NCI-H82 treated with DMSO at 0.1 percent for 48 hours (cell line): ENCODE data around the gene HYAL1.
A peak's percentile ranks its signal among the peaks of the same experiment; 100 is the strongest.
"Not testable (repeated sequence)": the region's sequence is repeated elsewhere in the genome, so short reads cannot be mapped to it uniquely, and the experiment has no call there.

Experiments
- DNase-seq: peaks from one replicate; lab custom pipeline; 2025; ENCODE audit not compliant: unreplicated experiment; lab: John Stamatoyannopoulos, UW

HYAL1 gene

DNA sequence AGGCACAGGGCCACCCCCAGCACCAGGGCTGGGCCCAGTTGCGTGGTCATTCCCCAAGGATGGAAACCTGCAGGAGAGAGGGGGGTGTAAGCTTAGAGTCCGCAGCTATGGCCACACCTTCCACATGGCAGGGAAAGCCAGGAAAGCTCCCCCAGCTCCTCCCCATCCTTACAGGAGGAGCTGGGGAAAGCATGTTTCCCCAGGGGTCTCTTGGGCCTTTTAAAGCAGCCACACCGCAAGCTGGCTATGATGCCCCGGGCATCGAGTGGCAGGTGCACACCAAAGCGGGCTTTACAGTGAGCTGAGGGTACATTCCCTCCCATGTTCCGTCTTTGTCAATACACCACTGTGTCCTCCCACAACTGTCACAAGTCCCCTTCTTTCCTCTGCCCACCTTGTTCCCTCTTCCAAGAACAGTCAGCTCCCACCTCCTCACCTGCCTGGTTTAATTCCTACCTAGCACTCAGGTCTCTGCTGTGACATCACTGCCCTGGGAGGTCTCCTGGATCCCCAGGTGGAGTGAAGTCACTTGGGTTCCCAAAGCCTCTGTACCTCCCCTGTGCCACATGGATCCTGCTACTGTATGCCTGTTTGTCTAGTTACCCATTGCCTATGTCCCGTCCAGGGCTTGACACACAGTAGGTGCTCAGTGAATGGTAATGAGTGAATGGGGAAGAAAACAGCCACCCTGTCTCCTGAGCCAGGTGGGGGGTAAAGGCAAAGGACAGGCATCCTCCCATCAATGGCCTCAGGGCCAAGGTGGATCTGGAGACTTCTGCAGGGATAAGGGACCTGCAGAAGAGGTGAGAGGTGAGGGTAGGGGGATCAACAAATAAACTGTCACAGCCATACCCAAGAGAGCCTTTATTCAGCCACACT is 7.6 kb downstream of the HYAL1 start:
- DNase-seq = no peak

DNA sequence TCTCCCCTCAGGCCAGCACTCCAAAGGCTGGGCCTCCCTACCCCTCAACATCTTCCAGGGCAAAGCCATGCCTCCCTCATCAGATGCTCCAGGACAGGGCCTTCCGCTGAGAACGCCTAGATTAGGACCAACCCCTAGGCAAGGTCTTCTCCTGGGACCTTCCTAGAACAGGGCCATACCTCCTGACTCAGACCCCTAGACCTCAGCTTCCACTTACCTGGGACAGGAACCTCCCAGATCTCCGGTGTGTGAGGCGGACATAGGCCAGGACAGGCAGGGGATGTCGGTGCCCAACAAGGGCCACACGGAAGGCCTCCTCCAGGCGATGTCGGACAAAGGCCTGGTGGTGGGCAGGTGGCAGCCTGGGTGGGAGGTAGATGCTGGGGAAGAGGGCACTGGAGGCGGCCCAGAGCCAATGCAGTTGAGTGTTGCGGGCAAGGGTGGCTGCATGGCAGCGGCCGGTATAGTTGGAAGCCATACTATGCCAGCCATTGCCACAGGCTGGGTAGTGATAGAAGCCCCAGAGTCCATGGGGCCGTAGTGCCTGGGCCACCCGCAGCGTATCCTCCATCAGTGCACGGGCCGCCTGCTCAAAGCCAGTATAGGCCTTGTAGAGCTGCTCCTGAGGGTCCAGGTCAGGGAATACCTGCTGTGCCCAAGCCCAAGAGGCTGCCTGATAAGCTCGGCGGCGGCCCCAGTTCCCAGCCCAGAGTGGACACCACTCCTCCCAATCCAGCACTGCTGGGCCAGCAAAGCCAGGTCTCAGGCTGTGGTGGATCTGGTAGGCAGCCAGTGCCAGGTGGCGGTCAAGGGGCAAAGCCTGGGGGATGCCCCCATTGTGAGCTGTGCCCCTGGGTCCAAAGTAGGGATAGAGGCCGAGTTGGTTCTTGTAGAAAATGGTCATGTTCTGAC is 8.6 kb downstream of the HYAL1 start:
- DNase-seq = no peak

DNA sequence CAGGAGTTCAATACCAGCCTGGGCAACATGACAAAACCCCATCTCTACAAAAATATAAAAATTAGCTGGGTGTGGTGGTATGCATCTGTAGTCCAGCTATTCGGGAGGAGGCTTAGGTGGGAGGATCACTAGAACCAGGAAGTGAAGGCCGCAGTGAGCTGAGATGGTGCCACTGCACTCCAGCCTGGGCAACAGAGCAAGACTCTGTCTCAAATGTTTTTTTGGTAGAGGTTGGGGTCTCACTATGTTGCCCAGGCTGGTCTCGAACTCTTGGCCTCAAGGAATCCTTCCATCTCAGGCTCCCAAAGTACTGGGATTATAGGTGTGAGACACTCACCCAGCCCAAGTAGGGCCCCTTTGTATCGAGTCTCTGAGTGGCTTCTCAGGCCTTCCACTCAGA is 9.3 kb downstream of the HYAL1 start:
- no peak for DNase-seq

DNA sequence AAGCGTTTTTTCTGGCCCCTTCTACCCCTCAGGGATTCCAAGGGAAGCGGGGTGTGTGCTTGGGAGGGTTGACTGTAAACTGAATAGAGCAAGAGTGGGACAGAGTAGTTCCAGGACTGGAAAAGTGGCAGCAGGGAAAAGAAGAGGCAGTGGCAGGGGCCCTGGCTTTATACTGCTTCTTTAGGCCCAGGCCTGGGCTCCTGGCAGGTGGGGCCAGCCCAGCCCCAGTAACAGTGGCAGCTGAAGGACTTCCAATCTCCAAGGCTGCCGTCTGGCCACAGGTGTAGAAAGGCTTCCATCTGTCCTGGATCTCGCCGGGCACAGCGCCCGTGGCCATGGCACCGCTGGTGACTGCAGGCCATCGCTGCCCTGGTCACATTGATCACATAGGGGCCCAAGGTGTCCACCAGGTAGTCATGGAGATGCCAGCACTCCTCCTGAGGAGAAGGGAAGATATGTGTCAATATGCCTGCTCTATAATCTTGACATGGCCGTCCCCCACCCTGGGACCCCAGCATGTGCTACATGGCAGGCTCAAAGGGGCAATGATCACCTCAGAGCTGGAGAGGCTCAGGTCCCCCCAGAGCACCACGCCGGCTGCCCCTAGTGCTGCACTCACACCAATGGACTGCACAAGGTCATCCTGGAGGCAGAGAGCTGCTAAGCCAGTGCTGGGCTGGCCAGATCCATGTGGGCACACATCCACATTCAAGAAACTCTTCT is 10.1 kb downstream of the HYAL1 start:
- DNase-seq = no peak

DNA sequence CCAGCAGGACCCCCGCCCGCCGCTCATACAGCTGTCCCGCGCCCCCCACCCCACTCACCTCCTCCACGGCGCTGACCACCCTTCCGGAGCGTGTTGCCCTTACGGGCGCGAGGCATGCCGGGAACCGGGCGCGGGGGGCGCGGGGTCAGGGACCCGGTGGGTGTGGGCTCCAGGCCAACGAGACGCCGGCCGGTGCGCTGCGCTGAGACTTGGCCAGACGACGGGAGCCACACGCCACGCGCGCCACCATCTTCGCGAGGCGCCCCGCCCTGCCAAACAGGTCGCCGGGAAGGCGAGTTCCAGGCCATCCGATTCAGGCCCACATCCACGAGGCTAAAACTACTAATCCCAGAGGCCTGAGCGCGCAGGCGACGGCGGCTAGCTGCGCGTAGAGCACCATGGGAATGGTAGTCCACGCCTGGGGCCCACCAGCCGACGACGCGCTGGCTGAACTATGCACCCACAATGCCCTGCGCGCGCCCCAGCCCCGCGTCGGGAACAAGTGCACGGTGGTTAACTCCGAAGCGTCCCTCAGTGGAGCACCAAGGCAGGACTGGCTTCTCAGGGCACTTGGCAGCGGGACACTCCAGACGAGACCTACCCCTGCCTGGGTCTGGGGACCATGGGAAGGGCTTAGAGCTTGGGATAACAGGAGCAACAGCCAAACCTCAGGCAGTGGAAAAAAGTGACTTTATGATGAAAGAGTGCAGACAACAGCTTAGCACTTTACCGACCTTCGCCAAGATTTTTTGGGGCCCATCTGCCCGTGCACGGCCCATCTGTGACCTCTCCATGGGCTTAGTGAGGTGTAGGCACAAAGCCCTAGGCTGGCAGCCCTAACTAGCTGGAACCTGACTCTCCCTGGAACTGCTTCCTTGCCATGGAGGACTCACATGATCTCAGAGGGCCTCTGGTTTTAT is 11.0 kb downstream of the HYAL1 start, which contains the start of gene IFRD2:
Gene IFRD2 (minus strand): TSS at position 271 of the 920 bp plus-strand sequence. CDS start 155 bp downstream, at position 116.
- DNase-seq = peak; percentile 90

DNA sequence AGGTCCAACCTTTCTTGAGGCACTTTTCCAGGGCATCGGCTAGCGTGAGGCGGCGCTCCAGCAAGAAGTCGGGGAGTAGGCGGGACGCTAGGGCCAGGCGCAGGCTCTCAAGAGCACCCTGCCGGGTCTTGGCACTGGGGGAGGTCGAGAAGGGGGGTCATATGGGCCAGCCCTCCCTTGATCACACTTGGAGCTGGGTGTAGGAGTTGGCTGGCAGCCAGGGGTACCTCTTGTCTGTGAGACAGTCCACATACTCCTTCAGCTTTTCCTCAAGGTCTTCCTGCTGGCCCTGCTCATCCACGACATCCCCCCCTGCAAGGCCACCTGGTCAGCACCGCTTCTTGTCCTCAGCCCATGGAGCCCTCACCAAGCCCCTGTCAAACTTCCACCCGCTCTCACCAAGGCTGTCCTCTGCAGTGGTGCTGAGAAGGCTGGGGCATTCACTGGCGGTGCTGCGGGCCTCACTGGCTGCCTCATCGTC is 13.2 kb downstream of the HYAL1 start:
- DNase-seq = no peak

DNA sequence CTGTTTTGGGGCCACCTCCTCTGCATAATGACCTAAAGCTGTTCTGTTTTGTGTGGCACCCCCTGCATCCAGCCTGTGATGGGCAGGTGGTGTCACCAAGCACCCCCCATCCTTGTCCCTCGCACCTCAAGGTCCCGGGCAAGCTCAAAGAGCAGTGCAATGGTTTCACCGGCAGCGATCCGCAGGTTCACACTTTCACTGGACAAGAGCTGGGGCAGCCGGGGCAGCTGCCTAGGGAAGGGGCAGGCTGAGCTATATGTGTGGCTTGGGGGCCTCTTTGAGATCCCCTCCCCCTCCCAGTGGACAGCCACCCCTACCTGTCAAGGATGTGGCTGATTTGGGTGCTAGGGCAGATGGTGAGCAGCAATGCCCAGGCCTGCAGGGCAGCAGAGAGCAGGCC is 14.2 kb downstream of the HYAL1 start:
- no peak for DNase-seq

DNA sequence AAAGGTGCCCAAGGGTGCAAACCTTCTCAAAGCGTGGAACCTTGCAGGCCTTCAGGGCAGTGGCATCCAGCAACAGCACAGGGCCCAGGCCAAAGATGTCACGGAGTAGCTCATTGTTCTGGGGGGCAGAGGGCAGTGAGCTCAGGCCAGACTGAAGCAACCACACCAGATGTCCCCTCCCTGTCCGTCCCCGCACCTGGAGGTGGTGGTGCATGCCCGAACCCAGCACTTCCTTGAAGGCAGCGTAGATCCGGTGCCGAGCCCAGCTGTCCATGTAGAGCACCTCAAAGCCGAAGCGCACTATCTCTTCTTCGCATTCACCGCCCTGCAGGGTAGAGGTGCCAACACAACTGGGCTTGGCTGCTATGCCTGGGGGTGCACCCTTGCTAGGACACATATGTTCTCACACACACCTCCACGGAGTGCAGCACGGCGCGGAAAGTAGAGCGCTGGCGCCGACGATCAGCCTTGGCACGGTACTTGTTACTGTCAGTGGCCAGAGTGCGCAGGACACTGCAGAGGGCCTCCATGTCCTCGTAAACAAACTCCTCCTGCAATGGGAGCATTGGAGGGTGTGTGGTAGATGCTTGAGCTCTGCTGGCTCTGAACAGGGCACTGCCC is 14.9 kb downstream of the HYAL1 start:
- no peak for DNase-seq

DNA sequence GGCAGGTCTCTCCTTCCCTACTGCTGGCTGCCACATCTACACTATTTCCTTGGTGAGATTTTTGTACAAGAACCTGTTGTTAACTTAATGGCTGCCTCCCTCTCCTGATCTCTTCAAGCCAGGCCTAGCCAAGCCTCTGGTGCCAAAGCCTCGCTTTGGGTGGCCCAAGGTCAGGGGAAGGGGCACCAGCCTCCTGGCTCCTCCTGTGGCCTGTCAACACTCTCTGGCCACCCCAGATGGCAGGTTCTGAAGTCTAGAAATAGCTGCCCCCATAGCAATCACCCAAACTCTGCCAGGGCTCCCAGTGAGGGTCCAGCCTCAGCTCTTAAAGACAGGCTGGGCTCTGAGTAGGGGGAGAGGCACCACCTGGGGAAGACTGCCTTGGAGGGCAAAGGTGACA is 16.1 kb downstream of the HYAL1 start:
- no peak for DNase-seq

DNA sequence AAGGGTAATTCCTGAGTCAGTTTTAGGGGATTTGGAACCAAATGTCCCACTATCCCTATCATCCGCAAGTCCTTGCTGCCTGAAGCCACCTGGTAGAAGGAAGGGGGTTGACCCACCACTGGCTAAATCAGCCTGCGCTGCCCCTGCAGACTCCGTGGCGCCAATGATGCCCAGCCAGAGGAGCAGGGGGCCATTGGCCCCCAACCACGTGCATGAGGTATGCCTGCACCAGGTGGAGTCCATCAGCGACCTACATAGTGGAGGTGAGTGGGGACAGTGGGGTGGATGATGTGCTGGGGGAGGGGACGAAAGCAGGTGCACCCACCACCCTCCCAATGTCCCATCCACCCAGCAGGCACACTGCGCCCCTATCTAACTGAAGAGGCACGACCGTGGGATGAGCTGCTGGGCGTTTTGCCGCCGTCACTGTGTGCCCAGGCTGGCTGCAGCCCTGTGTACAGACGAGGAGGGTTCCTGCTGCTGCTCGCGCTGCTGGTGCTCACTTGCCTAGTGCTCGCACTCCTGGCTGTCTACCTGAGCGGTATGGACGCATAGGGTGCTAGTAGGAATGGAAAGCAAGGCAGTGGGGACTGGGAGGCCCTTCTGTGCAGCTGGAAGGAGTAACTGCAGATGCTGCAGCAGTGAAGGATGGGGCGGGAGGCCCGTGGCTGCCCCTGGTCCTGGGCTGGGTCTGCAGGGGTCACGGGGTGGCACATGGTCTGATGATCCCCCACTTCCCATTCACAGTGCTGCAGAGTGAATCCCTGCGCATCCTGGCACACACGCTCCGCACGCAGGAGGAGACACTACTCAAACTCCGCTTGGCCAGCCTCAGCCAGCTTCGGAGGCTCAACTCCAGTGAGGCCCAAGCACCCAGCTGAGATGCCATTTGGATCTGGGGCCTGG is 16.8 kb downstream of the HYAL1 start:
- DNase-seq = no peak

DNA sequence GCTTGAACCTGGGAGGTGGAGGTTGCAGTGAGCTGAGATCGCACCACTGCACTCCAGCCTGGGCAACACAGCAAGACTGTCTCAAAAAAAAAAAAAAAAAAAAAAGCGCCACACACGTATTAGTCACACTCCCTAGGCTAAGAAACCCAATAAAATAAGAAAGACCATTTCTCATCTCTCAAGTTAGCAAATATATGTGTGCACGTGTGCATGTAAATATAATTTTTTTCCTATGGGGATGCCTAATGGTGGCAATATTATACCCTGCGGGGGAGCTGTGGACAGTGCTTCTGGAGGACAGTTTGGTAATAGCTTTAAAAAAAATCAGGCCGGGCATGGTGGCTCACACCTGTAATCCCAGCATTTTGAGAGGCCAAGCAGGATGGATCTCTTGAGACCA is 19.3 kb downstream of the HYAL1 start:
- DNase-seq = not testable (repeated sequence)

DNA sequence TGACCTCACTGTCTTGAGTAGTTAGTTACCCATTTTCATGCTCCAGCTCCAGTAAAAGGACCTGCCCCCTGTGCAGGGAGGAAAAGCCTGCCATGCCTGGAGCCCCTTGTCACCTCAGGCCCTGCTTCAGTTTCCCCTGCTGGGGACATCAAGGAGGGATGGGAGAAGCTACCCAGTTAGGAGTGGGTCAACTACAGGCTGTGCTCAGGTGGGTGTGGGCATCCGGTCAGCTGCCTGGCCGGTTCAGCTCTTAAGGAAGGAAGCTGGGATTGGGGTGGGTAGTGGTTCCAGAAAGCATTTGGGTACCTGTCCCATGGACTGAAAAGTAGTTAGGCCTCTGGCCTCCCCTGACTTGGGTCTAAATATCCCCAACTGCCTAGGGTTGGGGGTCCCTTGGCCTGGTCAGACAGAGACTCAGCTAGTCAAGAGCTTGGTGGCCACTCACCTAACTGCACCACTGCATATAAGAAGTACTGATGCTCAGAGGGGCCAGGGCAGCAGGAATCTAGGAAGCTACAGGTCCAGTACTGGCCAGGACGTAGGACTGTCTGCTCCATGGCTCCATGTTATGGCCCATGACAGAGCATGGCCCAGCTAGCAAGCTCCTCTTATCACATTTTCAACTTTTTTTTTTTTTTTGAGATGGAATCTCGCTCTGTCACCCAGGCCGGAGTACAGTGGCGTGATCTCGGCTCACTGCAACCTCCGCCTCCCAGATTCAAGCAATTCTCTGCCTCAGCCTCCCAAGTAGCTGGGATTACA is 23.9 kb downstream of the HYAL1 start:
- no peak for DNase-seq

DNA sequence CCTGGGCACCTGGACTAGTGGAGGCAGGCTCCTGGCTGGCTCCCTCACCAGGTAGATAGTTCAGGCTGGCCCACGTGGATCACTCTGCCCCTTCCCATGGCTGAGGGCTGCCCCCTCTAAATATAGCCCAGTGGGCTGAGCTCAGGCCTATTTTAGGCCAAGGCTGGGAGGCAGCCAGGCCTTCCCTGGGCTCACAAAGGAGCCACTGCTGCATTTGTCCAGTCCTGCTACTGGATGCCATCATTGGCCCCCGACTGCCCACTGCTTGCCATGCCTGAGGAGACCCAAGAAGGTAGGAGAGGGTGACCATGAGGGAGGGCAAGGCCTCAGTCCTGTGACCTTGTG is 24.5 kb downstream of the HYAL1 start, which contains the start of gene LSMEM2:
Gene LSMEM2 (plus strand): TSS at position 208 of the 345 bp plus-strand sequence. CDS start 27 bp downstream, at position 235.
- DNase-seq = no peak

DNA sequence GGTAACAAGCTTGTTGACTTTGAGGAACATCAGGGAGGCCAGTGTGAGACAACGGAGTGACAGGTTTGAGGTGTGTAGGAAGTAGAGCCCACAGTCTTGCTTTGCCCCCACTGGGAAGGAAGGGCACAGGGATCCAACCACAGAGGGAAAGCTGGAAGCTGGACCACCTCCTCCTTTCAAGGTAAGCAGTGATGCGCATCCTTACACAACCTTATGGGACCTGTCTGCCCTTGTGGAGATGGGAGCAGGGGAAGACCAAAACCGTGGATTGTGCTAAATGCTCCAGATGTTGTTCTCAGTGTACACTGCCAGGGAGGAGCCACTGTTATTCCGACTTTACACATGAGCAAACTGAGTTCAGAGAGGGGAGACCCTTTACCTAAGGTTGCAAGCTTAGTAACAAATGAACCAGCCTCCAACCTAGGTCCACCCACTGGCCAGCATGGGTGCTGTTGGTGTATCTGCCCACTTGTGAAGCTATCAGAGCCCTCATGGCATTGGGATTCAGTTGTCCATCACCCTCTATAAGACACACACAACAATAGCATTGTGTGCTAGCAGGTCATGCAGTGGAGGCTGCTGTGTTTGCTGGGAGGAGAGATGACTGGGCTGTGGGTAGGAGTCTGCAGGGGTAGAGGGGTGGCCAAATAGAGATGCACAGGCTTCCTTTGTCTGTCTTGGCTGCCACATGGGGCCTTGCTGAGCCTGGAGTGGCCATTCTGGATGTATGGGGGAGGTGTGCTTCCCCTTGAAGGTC is 25.1 kb downstream of the HYAL1 start:
- no peak for DNase-seq

DNA sequence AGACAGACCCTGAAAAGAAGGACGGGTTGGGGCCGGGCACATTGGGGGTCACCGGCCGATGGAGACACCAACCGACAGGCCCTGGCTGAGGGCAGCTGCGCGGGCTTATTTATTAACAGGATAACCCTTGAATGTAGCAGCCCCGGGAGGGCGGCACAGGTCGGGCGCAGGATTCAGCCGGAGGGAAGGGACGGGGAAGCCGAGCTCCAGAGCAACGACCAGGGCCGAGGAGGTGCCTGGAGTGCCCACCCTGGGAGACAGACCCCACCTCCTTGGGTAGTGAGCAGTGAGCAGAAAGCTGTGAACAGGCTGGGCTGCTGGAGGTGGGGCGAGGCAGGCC is 26.6 kb downstream of the HYAL1 start:
- DNase-seq = no peak

DNA sequence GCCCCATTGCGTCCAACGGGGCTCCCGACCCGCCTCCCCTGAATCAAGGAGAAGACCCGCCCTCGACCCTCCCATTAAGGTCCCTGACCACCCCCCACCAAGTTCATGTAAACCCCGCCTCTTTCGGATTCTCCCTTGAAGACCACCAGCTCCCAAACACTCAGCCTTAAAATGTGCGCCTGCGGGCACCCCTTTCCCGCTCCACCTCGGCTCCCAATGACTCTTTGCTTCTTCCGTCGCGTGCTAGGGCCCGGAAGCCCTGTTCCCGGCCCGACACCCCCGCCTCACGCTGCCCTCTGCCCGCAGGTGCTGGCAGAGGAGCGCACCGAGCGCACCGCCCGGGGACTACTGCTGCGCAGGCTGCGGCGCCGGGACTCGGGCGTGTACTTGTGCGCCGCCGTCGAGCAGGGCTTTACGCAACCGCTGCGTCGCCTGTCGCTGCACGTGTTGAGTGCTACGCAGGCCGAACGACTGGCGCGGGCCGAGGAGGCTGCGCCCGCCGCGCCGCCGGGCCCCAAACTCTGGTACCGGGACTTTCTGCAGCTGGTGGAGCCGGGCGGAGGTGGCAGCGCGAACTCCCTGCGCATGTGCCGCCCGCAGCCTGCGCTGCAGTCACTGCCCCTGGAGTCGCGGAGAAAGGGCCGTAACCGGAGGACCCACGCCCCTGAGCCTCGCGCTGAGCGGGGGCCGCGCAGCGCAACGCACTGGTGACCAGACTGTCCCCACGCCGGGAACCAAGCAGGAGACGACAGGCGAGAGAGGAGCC is 27.2 kb downstream of the HYAL1 start:
- DNase-seq = no peak
